WTC11 (cell line): Measurements from ENCODE around the gene CTXN3. TPM values are rescaled to one million over a fixed set of nuclear protein-coding genes. Genes with fewer than 3 reads are reported as not detected.

Source experiments
- ATAC-seq: fragments of 200-7000 bp; cut with Tn5 transposase; 2 replicates; pipeline ENCODE4 v1.10.0; 2021; ENCODE audit warnings: mild to moderate bottlenecking, moderate library complexity
- CTCF ChIA-PET: fragments of 300-600 bp; sonication (Branson Sonifier 250); formaldehyde crosslinking; loops from one replicate; lab custom pipeline; 2021; ENCODE audit warnings: antibody characterized with exemption; lab: Charles Lee
- POLR2A ChIA-PET: fragments of 350-600 bp; sonication (Branson Sonifier 250); formaldehyde crosslinking; loops from one replicate; lab custom pipeline; 2021; ENCODE audit warnings: antibody characterized with exemption; lab: Charles Lee
- DNase-seq: peaks from one replicate; pipeline ENCODE4 v3.0.0; 2021; ENCODE audit warnings: low spot score
- H3K27ac Mint-ChIP-seq: 2 replicates; pipeline ENCODE4 v1.8.0; 2021; ENCODE audit warnings: mixed read lengths
- H3K27me3 Mint-ChIP-seq: 2 replicates; pipeline ENCODE4 v1.8.0; 2021; ENCODE audit warnings: low read depth, mild to moderate bottlenecking, moderate library complexity, mixed read lengths
- H3K36me3 Mint-ChIP-seq: 2 replicates; pipeline ENCODE4 v1.8.0; 2021; ENCODE audit warnings: mixed read lengths
- H3K4me1 Mint-ChIP-seq: 2 replicates; pipeline ENCODE4 v1.8.0; 2022; ENCODE audit warnings: mixed read lengths
- H3K4me3 Mint-ChIP-seq: 2 replicates; pipeline ENCODE4 v1.8.0; 2021; ENCODE audit warnings: mild to moderate bottlenecking, moderate library complexity, mixed read lengths
- H3K9me3 Mint-ChIP-seq: 2 replicates; pipeline ENCODE4 v1.8.0; 2021; ENCODE audit warnings: mixed read lengths
- HMGA2 ChIP-seq: fragments of 250-450 bp; sonication (Bioruptor Pico); IDR thresholded peaks from 2 replicates; pipeline ENCODE4 v1.4.0; 2021; ENCODE audit warnings: mild to moderate bottlenecking, moderate library complexity
- HMGXB4 ChIP-seq: sonication (generic); formaldehyde crosslinking; IDR thresholded peaks from 2 replicates; pipeline ENCODE4 v1.8.1; 2023; ENCODE audit warnings: mild to moderate bottlenecking, moderate library complexity, missing genetic modification reagents
- IRF1 ChIP-seq: sonication (generic); formaldehyde crosslinking; IDR thresholded peaks from 2 replicates; pipeline ENCODE4 v1.8.0; 2023; ENCODE audit warnings: missing genetic modification reagents
- JAZF1 ChIP-seq: fragments of 250-450 bp; sonication (Bioruptor Pico); IDR thresholded peaks from 2 replicates; pipeline ENCODE4 v1.9.0; 2021; ENCODE audit warnings: moderate library complexity, mild to moderate bottlenecking, inconsistent platforms
- RELA ChIP-seq: sonication (generic); formaldehyde crosslinking; IDR thresholded peaks from 2 replicates; pipeline ENCODE4 v1.8.1; 2022; ENCODE audit warnings: missing genetic modification reagents, mild to moderate bottlenecking, borderline replicate concordance
- RORB ChIP-seq: fragments of 250-450 bp; sonication (Bioruptor Pico); IDR thresholded peaks from 2 replicates; pipeline ENCODE4 v1.9.0; 2021; ENCODE audit warnings: mild to moderate bottlenecking
- SMAD3 ChIP-seq: sonication (generic); formaldehyde crosslinking; IDR thresholded peaks from 2 replicates; pipeline ENCODE4 v1.8.0; 2022; ENCODE audit warnings: missing genetic modification reagents, mild to moderate bottlenecking, borderline replicate concordance
- SMAD4 ChIP-seq: sonication (generic); formaldehyde crosslinking; IDR thresholded peaks from 2 replicates; pipeline ENCODE4 v1.8.0; 2022; ENCODE audit warnings: mild to moderate bottlenecking, missing genetic modification reagents
- STAT6 ChIP-seq: sonication (generic); formaldehyde crosslinking; conservative IDR thresholded peaks from 2 replicates; pipeline ENCODE4 v1.8.1; 2023; ENCODE audit warnings: mild to moderate bottlenecking, low read depth, missing genetic modification reagents, moderate library complexity
- TCF7 ChIP-seq: sonication (generic); formaldehyde crosslinking; IDR thresholded peaks from 2 replicates; pipeline ENCODE4 v1.8.0; 2022; ENCODE audit warnings: mild to moderate bottlenecking, low read depth, missing genetic modification reagents, moderate library complexity
- TEAD1 ChIP-seq: sonication (generic); formaldehyde crosslinking; IDR thresholded peaks from 2 replicates; pipeline ENCODE4 v1.8.0; 2022; ENCODE audit warnings: mild to moderate bottlenecking, missing genetic modification reagents
- ZNF121 ChIP-seq: sonication (generic); formaldehyde crosslinking; IDR thresholded peaks from 2 replicates; pipeline ENCODE4 v1.8.0; 2023; ENCODE audit warnings: missing genetic modification reagents
- ZNF138 ChIP-seq: sonication (generic); formaldehyde crosslinking; conservative IDR thresholded peaks from 2 replicates; pipeline ENCODE4 v1.8.1; 2022; ENCODE audit warnings: mild to moderate bottlenecking, moderate library complexity, missing genetic modification reagents
- ZNF396 ChIP-seq: fragments of 250-450 bp; sonication (Bioruptor Pico); IDR thresholded peaks from 2 replicates; pipeline ENCODE4 v1.8.0; 2021; ENCODE audit warnings: mild to moderate bottlenecking, moderate library complexity, borderline replicate concordance
- ZNF416 ChIP-seq: fragments of 250-450 bp; sonication (Bioruptor Pico); IDR thresholded peaks from 2 replicates; pipeline ENCODE4 v1.9.0; 2021; ENCODE audit warnings: mild to moderate bottlenecking, inconsistent platforms
- ZNF532 ChIP-seq: fragments of 250-450 bp; sonication (Bioruptor Pico); IDR thresholded peaks from 2 replicates; pipeline ENCODE4 v1.9.0; 2021; ENCODE audit warnings: mild to moderate bottlenecking, borderline replicate concordance
- ZNF671 ChIP-seq: fragments of 250-450 bp; sonication (Bioruptor Pico); IDR thresholded peaks from 2 replicates; pipeline ENCODE4 v1.8.0; 2021; ENCODE audit warnings: mild to moderate bottlenecking
- total RNA-seq: library from RNA; stranded (reverse); gene quantifications from 3 replicates; pipeline ENCODE4 v1.2.3, GENCODE V29; 2021
- TF ChIP-seq, protein P1 (sequence below): sonication (generic); formaldehyde crosslinking; IDR thresholded peaks from 2 replicates; pipeline ENCODE4 v1.8.1; 2022; ENCODE audit warnings: low read depth, missing genetic modification reagents, borderline replicate concordance
- TF ChIP-seq, protein P2 (sequence below): fragments of 250-450 bp; sonication (Bioruptor Pico); IDR thresholded peaks from 2 replicates; pipeline ENCODE4 v2.1.2; 2022; ENCODE audit warnings: mild to moderate bottlenecking, moderate library complexity
- TF ChIP-seq, protein P3 (sequence below): fragments of 250-450 bp; sonication (Bioruptor Pico); IDR thresholded peaks from 2 replicates; pipeline ENCODE4 v1.8.0; 2021; ENCODE audit warnings: mild to moderate bottlenecking

Gene CTXN3
- total RNA-seq, 1 experiment from 2014 or later, result not detected

DNA sequence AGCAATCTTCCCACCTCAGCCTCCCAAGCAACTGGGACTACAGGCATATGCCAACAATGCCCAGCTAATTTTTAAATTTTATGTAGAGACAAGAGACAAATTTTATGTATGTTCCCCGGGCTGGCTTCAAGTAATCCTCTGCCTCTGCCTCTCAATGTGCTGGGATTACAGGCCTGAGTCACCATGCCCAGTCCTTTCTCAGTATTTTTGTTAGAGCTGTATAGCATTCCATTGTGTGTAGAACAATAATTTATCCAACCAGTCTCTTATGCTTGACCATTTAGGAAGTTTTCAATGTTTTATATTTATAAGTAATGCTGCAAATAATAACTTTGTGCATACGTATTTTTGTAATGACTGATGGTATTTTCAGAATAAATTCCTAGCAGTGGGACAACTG is 38.9 kb upstream of the CTXN3 start (continued):
- TF ChIP-seq, protein P1, sequence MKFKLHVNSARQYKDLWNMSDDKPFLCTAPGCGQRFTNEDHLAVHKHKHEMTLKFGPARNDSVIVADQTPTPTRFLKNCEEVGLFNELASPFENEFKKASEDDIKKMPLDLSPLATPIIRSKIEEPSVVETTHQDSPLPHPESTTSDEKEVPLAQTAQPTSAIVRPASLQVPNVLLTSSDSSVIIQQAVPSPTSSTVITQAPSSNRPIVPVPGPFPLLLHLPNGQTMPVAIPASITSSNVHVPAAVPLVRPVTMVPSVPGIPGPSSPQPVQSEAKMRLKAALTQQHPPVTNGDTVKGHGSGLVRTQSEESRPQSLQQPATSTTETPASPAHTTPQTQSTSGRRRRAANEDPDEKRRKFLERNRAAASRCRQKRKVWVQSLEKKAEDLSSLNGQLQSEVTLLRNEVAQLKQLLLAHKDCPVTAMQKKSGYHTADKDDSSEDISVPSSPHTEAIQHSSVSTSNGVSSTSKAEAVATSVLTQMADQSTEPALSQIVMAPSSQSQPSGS (CRISPR knock-in tag), result no peak
- TF ChIP-seq TCF7 (CRISPR knock-in tag) (no peak), ZNF121 (CRISPR knock-in tag) (no peak)

DNA sequence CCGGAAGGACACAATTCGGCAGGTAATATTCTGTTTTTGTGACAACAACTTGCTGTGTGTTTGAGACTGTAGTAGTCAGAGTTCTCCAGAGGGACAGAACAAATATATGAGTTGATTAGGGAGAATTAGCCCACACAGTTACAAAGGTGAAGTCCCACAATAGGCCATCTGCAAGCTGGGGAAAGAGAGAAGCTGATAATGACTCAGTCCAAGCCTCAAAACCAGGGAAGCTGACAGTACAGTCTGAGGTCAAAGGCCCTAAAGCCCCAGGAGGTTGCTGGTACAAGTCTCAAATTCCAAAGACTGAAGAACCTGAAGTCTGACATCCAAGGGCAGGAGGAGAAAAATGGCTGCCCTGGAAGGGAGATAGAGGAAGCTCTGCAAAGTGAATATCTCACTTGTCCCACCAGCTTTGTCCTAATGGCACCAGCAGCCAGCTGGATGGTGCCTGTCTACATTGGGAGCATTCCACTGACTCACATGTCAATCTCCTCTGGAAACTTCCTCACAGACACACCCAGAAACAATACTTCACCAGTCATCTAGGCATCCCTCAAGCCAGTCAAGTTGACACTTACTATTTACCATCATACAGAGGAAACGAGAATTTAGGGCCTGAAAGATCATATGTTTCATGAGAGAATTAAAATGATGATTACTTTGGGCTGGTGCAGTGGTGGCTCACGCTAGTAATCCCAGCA is 36.3 kb upstream of the CTXN3 start:
- POLR2A ChIA-PET, result no interaction called here
- no peaks in the 10 kb centered on the region for H3K27me3 Mint-ChIP-seq
- no peak overlapping the region for H3K4me3 Mint-ChIP-seq
- H3K27ac Mint-ChIP-seq, result no peak overlapping the region
- DNase-seq (no peak), ATAC-seq (no peak)
- H3K36me3 Mint-ChIP-seq, result no peaks in the 10 kb centered on the region
- peaks cover 5% of the 10 kb centered on the region for H3K9me3 Mint-ChIP-seq
- CTCF ChIA-PET, result no interaction called here
- no peaks in the 10 kb centered on the region for H3K4me1 Mint-ChIP-seq
- TF ChIP-seq ZNF138 (no peak), RELA (no peak), TEAD1 (CRISPR knock-in tag) (no peak), RORB (no peak), STAT6 (CRISPR knock-in tag) (no peak), JAZF1 (CRISPR knock-in tag) (no peak), HMGXB4 (CRISPR knock-in tag) (no peak), HMGA2 (no peak), SMAD3 (CRISPR knock-in tag) (no peak), ZNF396 (no peak), ZNF532 (CRISPR knock-in tag) (no peak), SMAD4 (CRISPR knock-in tag) (no peak), IRF1 (CRISPR knock-in tag) (no peak), ZNF671 (CRISPR knock-in tag) (no peak), ZNF416 (CRISPR knock-in tag) (no peak)
- TF ChIP-seq, protein P2, sequence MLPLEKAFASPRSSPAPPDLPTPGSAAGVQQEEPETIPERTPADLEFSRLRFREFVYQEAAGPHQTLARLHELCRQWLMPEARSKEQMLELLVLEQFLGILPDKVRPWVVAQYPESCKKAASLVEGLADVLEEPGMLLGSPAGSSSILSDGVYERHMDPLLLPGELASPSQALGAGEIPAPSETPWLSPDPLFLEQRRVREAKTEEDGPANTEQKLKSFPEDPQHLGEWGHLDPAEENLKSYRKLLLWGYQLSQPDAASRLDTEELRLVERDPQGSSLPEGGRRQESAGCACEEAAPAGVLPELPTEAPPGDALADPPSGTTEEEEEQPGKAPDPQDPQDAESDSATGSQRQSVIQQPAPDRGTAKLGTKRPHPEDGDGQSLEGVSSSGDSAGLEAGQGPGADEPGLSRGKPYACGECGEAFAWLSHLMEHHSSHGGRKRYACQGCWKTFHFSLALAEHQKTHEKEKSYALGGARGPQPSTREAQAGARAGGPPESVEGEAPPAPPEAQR (CRISPR knock-in tag), result no peak
- TF ChIP-seq, protein P3, sequence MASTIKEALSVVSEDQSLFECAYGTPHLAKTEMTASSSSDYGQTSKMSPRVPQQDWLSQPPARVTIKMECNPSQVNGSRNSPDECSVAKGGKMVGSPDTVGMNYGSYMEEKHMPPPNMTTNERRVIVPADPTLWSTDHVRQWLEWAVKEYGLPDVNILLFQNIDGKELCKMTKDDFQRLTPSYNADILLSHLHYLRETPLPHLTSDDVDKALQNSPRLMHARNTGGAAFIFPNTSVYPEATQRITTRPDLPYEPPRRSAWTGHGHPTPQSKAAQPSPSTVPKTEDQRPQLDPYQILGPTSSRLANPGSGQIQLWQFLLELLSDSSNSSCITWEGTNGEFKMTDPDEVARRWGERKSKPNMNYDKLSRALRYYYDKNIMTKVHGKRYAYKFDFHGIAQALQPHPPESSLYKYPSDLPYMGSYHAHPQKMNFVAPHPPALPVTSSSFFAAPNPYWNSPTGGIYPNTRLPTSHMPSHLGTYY (CRISPR knock-in tag), result no peak
